ENCODE results near the gene TNFAIP3. TPM values are rescaled to one million over a fixed set of nuclear protein-coding genes. Genes with fewer than 3 reads are reported as not detected.

Gene TNFAIP3
- total and polyA plus RNA-seq, 2 donors (not counting 3 experiments of a cell fraction or from before 2014, with no cell fraction given), result 4.0 to 8.6 TPM

GRCh38 chr6:137903933-137904821 is 37.1 kb downstream of the TNFAIP3 start:
- intact Hi-C loops (cut with micrococcal nuclease) (loop anchor here (2.0 kb wide), 1 partner anchor 21 kb away; no protein-coding TSS in a partner anchor), dilution Hi-C loops (cut with MboI; ENCODE audit: extremely low pct_ligation_motif_present, low sequenced_read_pairs) (no loop called here)
- DNase-seq (ENCODE audit: low read depth, low spot score) (peak; percentile 36), FAIRE-seq (no peak)
- Histone ChIP-seq H3K9ac (replicated peaks; ENCODE audit: extremely low read depth, insufficient read depth, low read length) (no peak overlapping the region), H4K20me1 (replicated peaks; ENCODE audit: control insufficient read depth, extremely low read depth, insufficient read depth, low read length) (no peaks in the 10 kb centered on the region), H3K27me3 (ENCODE audit: control insufficient read depth in 2 of 2, insufficient read depth in 2 of 2, low read length in 2 of 2) (no peaks in the 10 kb centered on the region), H2AFZ (ENCODE audit: low read depth, low read length) (no peak overlapping the region), H3K27ac (ENCODE audit: insufficient read depth, low read depth, low read length) (no peak overlapping the region), H3K79me2 (ENCODE audit: control insufficient read depth, insufficient read depth, low read length) (no peaks in the 10 kb centered on the region), H3K4me1 (ENCODE audit: control insufficient read depth, extremely low read depth, insufficient read depth, low read length) (peaks cover 18% of the 10 kb centered on the region), H3K9me3 (replicated peaks; ENCODE audit: control insufficient read depth, insufficient read depth, low read length) (no peaks in the 10 kb centered on the region), H3K9me1 (replicated peaks; ENCODE audit: control insufficient read depth, extremely low read depth, insufficient read depth, low read length) (no peaks in the 10 kb centered on the region), H3K4me2 (ENCODE audit: insufficient read depth, low read length) (peak overlapping the region; percentile 56), H3K4me3 (replicated peaks in 1 of 3; ENCODE audit: insufficient read depth in 1 of 3, low read depth in 1 of 3, low read length in 3 of 3) (no peak overlapping the region), H3K36me3 (ENCODE audit: control insufficient read depth in 2 of 2, extremely low read depth in 1 of 2, insufficient read depth in 2 of 2, low read length in 2 of 2) (no peaks in the 10 kb centered on the region)
- no TSS peak for BruUV-seq (replicated peaks)
- ChIA-PET POLR2A (no interaction called here), CTCF (no interaction called here)
- no peak for TF ChIP-seq POLR2A (IDR thresholded peaks at IDR 0.05; ENCODE audit: low read depth, low read length)
- no peak for TF ChIP-seq POLR2AphosphoS5 (IDR thresholded peaks at IDR 0.05; ENCODE audit: insufficient read depth, low read depth, low read length)

GRCh38 chr6:137904822-137905617 is 38.0 kb downstream of the TNFAIP3 start:
- CTCF ChIA-PET, result no interaction called here
- Histone ChIP-seq H3K27me3 (ENCODE audit: control insufficient read depth in 2 of 2, insufficient read depth in 2 of 2, low read length in 2 of 2) (no peaks in the 10 kb centered on the region), H3K79me2 (ENCODE audit: control insufficient read depth, insufficient read depth, low read length) (no peaks in the 10 kb centered on the region), H3K4me3 (replicated peaks in 1 of 3; ENCODE audit: insufficient read depth in 1 of 3, low read depth in 1 of 3, low read length in 3 of 3) (no peak overlapping the region), H3K4me1 (ENCODE audit: control insufficient read depth, extremely low read depth, insufficient read depth, low read length) (peaks cover 18% of the 10 kb centered on the region), H3K9ac (replicated peaks; ENCODE audit: extremely low read depth, insufficient read depth, low read length) (peak overlapping the region; percentile 54), H3K9me3 (replicated peaks; ENCODE audit: control insufficient read depth, insufficient read depth, low read length) (no peaks in the 10 kb centered on the region), H3K9me1 (replicated peaks; ENCODE audit: control insufficient read depth, extremely low read depth, insufficient read depth, low read length) (no peaks in the 10 kb centered on the region), H3K4me2 (ENCODE audit: insufficient read depth, low read length) (peak overlapping the region; percentile 56), H3K27ac (ENCODE audit: insufficient read depth, low read depth, low read length) (peak overlapping the region; percentile 15), H3K36me3 (ENCODE audit: control insufficient read depth in 2 of 2, extremely low read depth in 1 of 2, insufficient read depth in 2 of 2, low read length in 2 of 2) (no peaks in the 10 kb centered on the region), H4K20me1 (replicated peaks; ENCODE audit: control insufficient read depth, extremely low read depth, insufficient read depth, low read length) (no peaks in the 10 kb centered on the region), H2AFZ (ENCODE audit: low read depth, low read length) (peak overlapping the region; percentile 49)
- dilution Hi-C loops (cut with MboI; ENCODE audit: extremely low pct_ligation_motif_present, low sequenced_read_pairs) (no loop called here), intact Hi-C loops (cut with micrococcal nuclease) (loop anchor here (2.0 to 5.0 kb wide), 2 partner anchors 22 to 33 kb away; no protein-coding TSS in a partner anchor)
- DNase-seq (ENCODE audit: low read depth, low spot score) (peak; percentile 84), FAIRE-seq (no peak)
- no peak for TF ChIP-seq CTCF (IDR thresholded peaks at IDR 0.05; ENCODE audit: extremely low read depth in 1 of 2, insufficient read depth in 1 of 2, low read depth in 1 of 2, low read length in 2 of 2)
- TF ChIP-seq FOS (IDR thresholded peaks at IDR 0.05; ENCODE audit: borderline replicate concordance, insufficient read depth, low read length), result peak; percentile 80
- POLR2A ChIA-PET, result no interaction called here
- no TSS peak for BruUV-seq (replicated peaks)
